ENCODE data around the gene ACOX3.

Gene ACOX3

DNA sequence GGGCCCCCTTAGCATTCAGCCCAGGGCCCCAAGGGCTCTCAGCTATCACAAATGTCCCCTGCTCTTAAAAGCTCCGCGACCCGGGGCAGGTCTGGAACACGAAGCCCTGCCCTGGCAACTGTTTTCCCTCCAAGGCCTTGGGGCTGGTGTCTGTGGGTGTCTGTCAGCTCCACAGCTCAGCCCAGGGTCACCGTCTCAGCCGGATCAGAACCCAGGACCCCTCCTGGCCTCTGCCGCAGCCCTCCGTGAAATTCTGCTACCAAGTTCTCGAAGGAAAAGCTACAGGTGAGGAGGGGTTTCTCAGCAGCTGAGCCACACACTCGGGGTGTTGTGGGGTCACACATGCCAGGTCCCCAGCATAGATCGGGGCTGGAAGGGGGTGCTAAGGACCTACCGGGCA is 61.2 kb downstream of the ACOX3 start:
- H3K4me3 ChIP-seq (ENCODE audit: low read depth, low read length): no peak overlapping the region
- TF ChIP-seq, protein P1, sequence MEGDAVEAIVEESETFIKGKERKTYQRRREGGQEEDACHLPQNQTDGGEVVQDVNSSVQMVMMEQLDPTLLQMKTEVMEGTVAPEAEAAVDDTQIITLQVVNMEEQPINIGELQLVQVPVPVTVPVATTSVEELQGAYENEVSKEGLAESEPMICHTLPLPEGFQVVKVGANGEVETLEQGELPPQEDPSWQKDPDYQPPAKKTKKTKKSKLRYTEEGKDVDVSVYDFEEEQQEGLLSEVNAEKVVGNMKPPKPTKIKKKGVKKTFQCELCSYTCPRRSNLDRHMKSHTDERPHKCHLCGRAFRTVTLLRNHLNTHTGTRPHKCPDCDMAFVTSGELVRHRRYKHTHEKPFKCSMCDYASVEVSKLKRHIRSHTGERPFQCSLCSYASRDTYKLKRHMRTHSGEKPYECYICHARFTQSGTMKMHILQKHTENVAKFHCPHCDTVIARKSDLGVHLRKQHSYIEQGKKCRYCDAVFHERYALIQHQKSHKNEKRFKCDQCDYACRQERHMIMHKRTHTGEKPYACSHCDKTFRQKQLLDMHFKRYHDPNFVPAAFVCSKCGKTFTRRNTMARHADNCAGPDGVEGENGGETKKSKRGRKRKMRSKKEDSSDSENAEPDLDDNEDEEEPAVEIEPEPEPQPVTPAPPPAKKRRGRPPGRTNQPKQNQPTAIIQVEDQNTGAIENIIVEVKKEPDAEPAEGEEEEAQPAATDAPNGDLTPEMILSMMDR (IDR thresholded peaks at IDR 0.05; ENCODE audit: borderline replicate concordance, insufficient read depth, low read depth, low read length): no peak

DNA sequence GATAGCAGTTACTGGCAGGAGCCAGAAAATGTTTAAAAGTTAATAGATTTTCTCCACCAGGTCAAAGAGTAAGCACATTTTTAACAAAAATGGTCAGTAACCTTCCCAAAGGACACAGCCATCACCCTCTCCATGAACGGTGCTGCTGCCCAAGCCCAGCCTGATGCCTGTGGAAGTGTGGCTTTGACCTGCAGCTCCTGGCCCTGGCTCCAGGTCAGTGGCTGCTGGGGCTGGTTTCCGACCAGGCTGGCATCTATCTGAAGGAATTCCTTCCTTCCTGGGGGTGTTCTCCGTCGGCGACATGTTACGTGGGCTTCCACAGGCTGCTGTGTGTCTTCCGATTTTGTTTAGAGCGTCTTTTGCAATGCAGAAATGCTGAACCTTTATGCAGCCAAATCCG is 61.7 kb downstream of the ACOX3 start:
- TF ChIP-seq, protein P1 (IDR thresholded peaks at IDR 0.05; ENCODE audit: borderline replicate concordance, insufficient read depth, low read depth, low read length): no peak
- no peak overlapping the region for H3K4me3 ChIP-seq (ENCODE audit: low read depth, low read length)

DNA sequence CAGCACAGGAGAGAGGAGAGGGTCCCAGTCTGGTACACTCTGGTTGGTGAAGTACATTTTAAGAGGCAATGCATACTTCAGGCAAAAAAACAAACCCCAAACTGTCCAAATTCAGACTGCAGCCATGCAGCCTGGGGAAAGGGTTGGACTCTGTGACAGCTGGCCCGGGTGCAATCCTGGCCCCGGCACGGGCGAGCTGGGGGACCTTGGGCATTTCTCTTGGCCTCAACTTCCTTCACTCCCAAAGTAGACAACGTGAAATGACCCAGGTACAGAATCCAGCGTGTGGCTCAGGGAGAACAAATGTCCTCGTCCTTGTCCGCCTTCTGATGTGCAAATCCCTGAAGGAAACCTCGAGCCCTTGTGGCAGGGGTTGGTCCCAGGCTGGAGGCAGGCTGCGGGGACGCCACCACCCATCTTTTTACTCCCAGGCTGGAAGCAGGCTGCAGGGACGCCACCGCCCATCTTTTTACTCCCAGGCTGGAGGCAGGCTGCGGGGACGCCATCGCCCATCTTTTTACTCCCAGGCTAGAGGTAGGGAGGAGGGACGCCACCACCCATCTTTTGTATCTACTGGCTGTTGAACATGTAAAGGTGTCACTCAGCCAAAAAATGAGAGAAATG is 62.3 kb downstream of the ACOX3 start:
- TF ChIP-seq, protein P1 (IDR thresholded peaks at IDR 0.05; ENCODE audit: borderline replicate concordance, insufficient read depth, low read depth, low read length): no peak

DNA sequence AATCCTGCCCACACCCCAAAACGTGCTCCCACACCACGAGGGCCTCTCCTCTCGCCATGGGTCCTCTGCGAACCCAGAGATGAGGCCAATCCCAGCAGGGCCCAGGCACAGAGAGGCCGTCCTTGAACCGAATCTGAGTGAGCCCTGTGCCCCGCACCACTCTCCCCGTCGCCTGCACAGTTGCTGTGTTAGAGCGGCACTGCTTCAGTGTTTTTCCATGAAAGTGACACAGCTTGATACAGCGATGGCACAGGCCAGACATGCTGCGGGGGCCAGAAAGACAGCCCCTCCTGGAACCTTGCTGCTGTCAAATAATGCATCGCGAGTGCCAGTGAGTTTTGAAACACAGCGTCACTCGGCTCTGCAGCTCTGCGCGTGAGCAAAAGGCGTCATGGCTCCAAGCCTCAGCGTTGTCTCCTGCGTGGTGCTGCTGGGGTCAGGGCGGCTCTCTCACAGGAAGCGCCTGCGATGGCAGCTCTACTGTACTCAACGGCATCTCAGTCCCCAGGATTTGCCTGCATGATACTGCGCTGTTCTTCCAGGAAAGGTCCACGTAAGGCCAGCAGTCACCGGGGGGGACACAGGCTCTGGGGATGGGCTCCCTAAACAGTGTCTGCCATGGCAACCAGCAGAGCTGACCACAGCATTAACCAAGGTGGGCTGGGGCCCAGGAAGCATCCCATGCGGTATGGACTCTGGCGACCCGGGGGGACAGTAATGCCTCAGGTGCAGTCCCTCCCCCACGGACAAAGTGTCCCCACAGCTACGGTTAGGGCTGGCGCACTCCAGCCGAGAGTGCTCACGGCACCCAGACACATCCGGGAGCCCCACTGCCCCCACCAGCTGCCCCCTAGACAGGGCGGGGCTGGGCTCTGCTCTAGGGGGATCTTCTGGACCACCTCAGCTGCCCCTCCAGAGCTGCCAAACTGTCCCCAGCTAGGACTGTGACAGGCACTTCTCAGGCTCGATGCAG is 63.1 kb downstream of the ACOX3 start:
- TF ChIP-seq, protein P1 (IDR thresholded peaks at IDR 0.05; ENCODE audit: borderline replicate concordance, insufficient read depth, low read depth, low read length): no peak
- no peak overlapping the region for H3K4me3 ChIP-seq (ENCODE audit: low read depth, low read length)

More for the DNA sequence above, 62.3 kb downstream of the ACOX3 start:
- no peak overlapping the region for H3K4me3 ChIP-seq (ENCODE audit: low read depth, low read length)

DNA sequence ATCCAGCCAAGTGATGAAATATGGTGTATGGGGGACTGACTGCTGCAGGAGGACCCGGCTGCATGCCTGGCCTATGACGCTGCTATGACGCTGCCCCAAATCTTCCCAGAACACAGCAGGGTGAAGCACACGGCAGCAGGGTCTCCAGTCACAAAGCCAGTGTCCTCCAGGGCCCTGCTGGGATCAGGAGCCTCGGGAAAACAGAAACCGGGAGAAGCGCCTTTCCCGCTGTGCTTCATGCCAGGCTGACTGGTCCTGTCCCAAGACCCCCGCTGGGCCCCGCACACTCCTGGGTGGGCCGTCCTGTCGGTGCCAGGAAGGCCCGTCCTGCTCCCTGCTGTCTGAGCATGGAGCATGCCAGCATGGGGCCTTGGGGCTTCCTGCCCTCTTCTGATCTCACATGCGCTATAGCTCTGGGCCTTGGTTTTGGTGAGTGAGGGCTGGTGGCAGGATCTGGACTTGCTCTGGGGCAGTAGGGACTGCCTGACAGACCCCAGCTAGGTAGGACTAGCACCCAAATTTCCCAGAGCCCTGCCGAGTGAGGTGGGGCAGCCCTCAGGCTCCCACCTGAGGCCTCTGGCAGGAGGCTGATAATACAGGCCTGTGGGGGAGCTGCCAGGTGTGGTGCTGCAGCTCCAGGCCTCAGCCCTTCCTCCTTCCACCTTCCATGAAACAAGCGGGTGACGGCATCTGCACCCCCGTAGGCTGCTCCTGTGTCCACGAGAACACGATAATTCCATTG is 64.0 kb downstream of the ACOX3 start:
- TF ChIP-seq, protein P1 (IDR thresholded peaks at IDR 0.05; ENCODE audit: borderline replicate concordance, insufficient read depth, low read depth, low read length): no peak

DNA sequence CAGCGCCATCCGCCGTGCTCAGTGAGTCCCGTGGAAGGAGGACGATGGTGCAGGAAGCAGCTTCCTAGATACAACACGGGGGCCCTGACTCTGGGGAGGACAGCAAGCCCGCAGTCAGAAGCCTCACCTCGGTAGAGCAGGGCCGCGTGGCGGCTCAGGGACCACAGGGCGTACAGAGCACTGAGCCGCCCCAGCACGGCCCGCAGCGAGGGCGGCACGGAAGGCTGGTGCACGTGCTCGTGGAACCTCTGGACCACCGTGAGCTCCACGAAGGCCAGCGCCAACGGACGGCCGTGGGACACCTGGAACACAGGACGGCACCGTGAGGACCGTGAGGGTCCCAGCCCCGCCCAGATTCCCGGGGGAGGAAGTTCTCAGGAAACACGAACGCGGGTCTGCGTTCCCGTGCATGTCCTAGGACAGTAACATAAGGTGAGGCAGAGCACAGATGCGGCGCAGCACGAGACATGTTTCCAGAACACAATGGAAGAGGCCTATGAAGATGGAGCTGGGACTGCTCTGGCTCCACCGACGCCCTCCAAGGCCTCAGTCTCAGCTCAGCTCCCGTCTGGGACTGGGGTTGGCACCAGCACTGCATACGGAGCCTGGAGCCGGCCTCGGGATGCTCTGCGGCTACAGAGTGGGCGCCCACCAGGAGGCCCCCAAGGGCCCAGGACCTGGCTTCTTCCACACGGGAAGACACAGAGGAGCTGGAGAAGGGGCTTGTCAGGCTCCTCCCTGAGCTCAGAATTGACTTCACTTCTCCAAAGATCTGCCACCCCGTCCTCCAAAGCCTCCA is 65.5 kb downstream of the ACOX3 start:
- no peak overlapping the region for H3K4me3 ChIP-seq (ENCODE audit: low read depth, low read length)

More for the DNA sequence above, 64.0 kb downstream of the ACOX3 start:
- no peak overlapping the region for H3K4me3 ChIP-seq (ENCODE audit: low read depth, low read length)

More for the DNA sequence above, 65.5 kb downstream of the ACOX3 start:
- TF ChIP-seq, protein P1 (IDR thresholded peaks at IDR 0.05; ENCODE audit: borderline replicate concordance, insufficient read depth, low read depth, low read length): no peak
